Loucy (cell line): Measurements from ENCODE around the gene GATA5.

ENCODE experiments used
- CTCF ChIP-seq: fragments of 200-600 bp; sonication (generic); conservative IDR thresholded peaks from 2 replicates; pipeline ENCODE4 v1.5.1; 2014; ENCODE audit warnings: mild to moderate bottlenecking, antibody characterized with exemption, low read length
- EZH2phosphoT487 ChIP-seq: fragments of 200-600 bp; IDR thresholded peaks from 2 replicates; pipeline ENCODE4 v1.6.1; 2018; ENCODE audit warnings: antibody characterized with exemption, mild to moderate bottlenecking, moderate library complexity, borderline replicate concordance

GRCh38 chr20:62466806-62467537, 8.8 kb downstream of the GATA5 start:
- TF ChIP-seq CTCF (no peak), EZH2phosphoT487 (no peak)
